Superior temporal gyrus (tissue), 1 donor: ENCODE data around the gene MEIOB.

Experiments
- DNase-seq: peaks from one replicate; pipeline ENCODE4 v3.0.0-alpha.2; 2016; ENCODE audit errors: extremely low spot score

Gene MEIOB

GRCh38 chr16:1788095-1788707, 83.8 kb downstream of the MEIOB start:
- no peak for DNase-seq

- DNase-seq, result no peak
Measured at GRCh38 chr16:1787322-1788094, 84.5 kb downstream of the MEIOB start.

- DNase-seq, result no peak
Measured at GRCh38 chr16:1787056-1787321, 85.0 kb downstream of the MEIOB start.

GRCh38 chr16:1786242-1787055, 85.5 kb downstream of the MEIOB start:
- no peak for DNase-seq

GRCh38 chr16:1785846-1786170, 86.2 kb downstream of the MEIOB start:
- no peak for DNase-seq

- no peak for DNase-seq
Measured at GRCh38 chr16:1784977-1785845, 86.8 kb downstream of the MEIOB start.
